Left lobe of liver (tissue), 2 donors: Measurements from ENCODE around the gene UBE2N. TPM values are rescaled to one million over a fixed set of nuclear protein-coding genes. Genes with fewer than 3 reads are reported as not detected.
"Not testable (repeated sequence)": the region's sequence is repeated elsewhere in the genome, so short reads cannot be mapped to it uniquely, and the experiment has no call there.

Experiments
- ATAC-seq: fragments of 200-7000 bp; cut with Tn5 transposase; one replicate; pipeline ENCODE4 v1.9.1; 2020; ENCODE audit warnings: mild to moderate bottlenecking, moderate library complexity
- DNase-seq: peaks from one replicate; pipeline ENCODE4 v3.0.0-alpha.2; 2020; ENCODE audit warnings: low spot score
- total RNA-seq: library from RNA; stranded (reverse); gene quantifications from one replicate; pipeline ENCODE4 v1.2.1, GENCODE V29; 2021
- donor health status: DM: no; HTN: no; CAD: no; lungs with moderate emphysema.
- donor health status: DM: no; HTN: yes; CAD: no.

The UBE2N gene
- total RNA-seq, 1 donor from 2014 or later: 25.1 TPM

DNA sequence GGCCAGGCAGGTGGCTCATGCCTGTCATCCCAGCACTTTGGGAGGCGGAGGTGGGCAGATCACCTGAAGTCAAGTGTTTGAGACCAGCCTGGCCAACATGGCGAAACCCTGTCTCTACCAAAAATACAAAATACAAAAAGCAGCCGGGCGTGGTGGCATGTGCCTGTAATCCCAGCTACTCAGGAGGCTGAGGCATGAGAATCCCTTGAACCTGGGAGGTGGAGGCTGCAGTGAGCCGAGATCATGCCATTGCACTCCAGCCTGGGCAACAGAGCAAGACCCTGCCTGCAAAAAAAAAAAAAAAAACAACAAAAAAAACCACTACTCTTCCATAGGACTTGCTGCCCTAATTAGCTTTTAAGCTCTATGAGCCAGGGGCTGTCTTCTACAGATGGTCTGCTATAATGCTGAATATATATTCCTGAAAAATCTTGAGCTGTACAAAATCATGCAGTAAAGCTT lies 59.7 kb downstream of the UBE2N start:
- ATAC-seq, DNase-seq: not testable (repeated sequence)

DNA sequence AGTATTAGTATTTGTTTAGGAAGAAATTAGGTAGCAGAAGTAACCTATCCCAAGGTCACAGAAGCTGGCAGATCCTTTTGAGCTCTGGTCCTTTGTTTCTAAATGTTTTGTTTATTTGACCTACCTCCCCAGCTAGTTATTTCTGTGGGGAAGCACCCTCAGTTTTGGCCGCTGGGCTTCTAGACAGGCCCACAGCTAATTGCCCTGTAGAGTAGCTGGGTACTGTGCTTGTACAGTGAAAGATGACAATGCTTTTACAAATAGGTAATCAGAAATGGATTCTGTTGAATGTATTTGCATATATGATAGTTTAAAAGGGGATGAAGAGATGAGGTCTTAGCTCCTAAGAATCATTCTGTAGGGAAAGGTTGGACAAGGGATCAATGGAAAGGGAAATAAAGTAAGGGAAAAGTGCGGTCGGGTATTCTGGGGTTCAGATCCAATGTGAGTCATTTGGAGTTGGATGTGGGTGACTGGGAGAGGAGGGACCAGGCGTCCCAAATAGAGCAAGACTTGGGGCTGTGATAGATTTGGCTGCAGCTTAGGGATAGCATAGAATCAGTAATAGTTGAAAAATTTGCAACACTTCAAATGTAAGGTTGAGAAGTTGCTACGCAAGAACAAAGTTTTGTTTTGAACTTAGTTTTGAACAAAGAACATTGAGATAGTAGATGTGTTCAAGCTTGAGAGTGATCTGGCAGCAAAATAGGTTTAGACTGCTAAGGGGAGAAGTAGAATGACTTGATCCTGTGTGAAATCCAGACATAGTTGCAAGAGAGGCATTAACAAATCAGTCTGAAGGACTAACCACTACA lies 60.4 kb downstream of the UBE2N start:
- no peak for ATAC-seq
- no peak for DNase-seq

DNA sequence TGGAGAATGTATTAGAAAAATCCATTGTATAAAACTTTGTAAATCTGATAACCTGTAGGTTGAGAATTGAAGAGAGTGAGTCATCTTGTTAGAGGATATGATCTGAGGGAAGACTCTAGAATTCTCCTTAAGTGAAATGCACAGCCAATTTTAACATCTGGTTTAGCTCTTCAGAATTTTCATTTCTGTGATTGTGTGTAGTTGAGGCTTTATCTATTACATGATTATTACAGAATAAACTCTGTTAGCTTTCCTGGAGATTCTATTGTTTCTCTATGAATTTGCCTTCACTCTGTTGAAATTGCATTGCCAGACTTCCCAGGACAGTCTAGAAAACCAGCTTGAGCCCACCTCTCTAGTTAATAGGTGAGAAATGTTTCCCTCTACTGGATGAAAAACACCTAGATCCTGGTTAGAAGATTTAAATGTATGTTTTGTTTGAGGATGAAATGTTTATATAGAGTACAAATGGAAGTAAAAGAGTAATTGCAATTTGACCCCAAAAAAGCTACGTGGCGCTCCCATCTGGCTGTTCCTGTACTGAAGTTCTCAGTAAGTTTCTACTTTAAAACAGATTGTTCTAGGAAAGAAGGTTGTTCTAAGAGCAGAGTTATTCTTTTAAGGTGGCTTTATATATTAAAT lies 61.1 kb downstream of the UBE2N start:
- DNase-seq (no peak), ATAC-seq (no peak)

GRCh38 chr12:93379981-93380361 lies 61.8 kb downstream of the UBE2N start:
- ATAC-seq: no peak

GRCh38 chr12:93379326-93379980 lies 62.3 kb downstream of the UBE2N start:
- ATAC-seq: no peak
- DNase-seq: no peak

More at GRCh38 chr12:93379981-93380361, 61.8 kb downstream of the UBE2N start:
- no peak for DNase-seq

GRCh38 chr12:93378998-93379325 lies 62.8 kb downstream of the UBE2N start:
- ATAC-seq (no peak), DNase-seq (no peak)

GRCh38 chr12:93378196-93378997 lies 63.4 kb downstream of the UBE2N start:
- DNase-seq (peak; percentile 57), ATAC-seq (peak; percentile 19)

- peak; percentile 85 for ATAC-seq
- DNase-seq: peak; percentile 99
These were observed 64.2 kb downstream of the UBE2N start, which contains the start of gene NUDT4 for GRCh38 chr12:93377252-93378195. TSS of gene NUDT4 (plus strand) at chr12:93377925. CDS start at chr12:93378323, 398 bp downstream.

DNA sequence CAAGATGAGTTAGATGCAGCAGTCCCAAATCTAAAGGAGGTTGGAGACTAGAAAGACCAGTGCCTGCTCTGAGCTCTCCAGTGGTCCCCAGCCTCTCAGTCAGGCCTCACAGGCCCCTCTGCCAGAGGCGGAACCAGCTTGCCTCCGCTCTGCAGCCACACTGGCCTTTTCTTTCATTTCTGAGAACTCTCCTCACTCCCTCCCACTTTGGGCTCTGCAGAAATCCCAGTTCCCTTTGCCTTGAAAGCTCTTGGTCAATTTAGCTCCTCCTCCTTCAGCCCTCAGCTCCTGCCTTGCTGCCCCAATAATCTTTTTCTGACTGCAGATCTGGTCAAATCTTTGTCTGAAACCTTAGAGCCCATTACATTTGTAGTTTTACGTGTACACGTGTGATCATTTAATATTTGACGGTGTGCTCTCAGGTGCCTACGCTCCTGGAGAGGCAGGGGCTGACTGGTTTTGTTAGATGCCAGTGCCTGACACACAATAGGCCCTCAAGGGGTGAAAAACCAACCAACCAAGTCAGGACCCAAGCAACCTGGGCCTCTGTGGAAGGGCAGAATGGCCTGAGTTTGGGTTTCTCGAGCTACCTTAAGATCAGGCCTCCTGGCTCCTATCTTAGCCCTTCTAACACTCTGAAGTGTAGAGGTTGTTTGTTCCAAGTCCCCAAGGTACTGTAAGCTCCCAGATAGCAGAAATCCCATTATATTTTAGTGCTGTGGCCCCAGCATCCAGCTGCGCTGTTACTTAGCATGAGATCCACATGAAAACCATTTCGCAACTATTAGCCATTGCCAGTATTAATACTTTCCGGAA lies 65.1 kb downstream of the UBE2N start:
- no peak for DNase-seq
- ATAC-seq: peak; percentile 18

- no peak for ATAC-seq
- DNase-seq: no peak
These were observed 65.8 kb downstream of the UBE2N start for GRCh38 chr12:93375906-93376305.

DNA sequence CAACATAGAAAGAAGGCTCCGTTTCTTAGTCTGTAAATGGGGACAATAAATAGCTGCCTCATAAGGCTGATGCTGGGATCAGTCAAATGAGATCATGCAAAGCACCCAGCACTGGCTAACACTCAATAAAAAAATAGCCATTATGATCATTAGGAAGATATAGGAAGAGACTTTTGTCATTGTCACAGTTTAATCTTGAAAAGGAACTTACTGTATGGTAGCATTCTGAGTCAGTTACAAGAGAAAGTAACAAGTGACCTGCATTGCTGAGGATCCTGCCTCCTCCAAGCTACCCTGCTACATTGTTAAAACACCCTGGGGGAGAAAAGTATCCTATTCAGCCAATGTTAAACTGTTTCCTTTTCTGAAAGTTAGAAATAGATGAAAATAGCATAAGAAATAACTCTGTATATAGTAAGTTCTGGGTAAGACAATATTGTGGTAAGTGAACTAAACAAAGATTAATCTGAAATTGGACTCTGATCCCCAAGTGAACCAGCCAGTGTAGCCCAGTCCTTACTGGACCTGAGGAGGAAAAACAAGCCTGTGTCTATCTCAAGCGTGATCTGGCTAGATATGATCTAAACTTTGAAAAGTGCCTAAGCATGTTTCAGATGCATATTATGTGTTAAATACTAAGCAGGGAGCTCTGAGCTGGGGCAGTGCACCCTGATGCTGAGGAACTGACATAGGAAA lies 67.6 kb downstream of the UBE2N start:
- no peak for ATAC-seq
- no peak for DNase-seq

GRCh38 chr12:93370947-93371346 lies 70.8 kb downstream of the UBE2N start:
- DNase-seq (no peak), ATAC-seq (no peak)

- no peak for ATAC-seq
- DNase-seq: no peak
These were observed 72.2 kb downstream of the UBE2N start for GRCh38 chr12:93369505-93369904.

DNA sequence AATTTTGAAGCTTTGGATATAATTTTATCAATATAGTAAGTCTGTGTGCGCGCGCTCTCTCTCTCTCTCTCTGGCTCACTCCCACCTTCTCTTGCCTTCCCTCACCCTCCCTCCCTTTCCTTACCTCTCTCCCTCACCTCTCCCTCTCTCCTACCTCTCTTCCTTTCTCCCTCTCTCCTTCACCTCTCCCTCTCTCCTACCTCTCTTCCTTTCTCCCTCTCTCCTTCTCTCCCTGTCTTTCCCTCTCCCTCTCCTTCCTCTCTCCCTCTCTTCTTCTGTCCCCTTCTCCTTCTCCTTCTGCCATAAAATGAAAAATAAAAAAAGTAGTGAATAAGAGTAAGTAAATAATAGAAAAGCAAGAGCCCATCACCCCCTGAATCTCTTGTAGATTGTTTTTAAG lies 73.0 kb downstream of the UBE2N start:
- no peak for ATAC-seq
- DNase-seq: no peak

GRCh38 chr12:93366422-93366821 lies 75.3 kb downstream of the UBE2N start:
- ATAC-seq (no peak), DNase-seq (no peak)

- DNase-seq (no peak), ATAC-seq (no peak)
These were observed 75.9 kb downstream of the UBE2N start for GRCh38 chr12:93365616-93366405.

- no peak for ATAC-seq
These were observed 77.9 kb downstream of the UBE2N start for GRCh38 chr12:93363841-93364297.

More at GRCh38 chr12:93363841-93364297, 77.9 kb downstream of the UBE2N start:
- no peak for DNase-seq
